ENCODE results near the gene ALOX15B. TPM values are rescaled to one million over a fixed set of nuclear protein-coding genes. Genes with fewer than 3 reads are reported as not detected.

ALOX15B gene
- total and polyA plus RNA-seq, 8 donors, result 0.05 to 4.7 (median 0.25) TPM; not detected in 1

DNA sequence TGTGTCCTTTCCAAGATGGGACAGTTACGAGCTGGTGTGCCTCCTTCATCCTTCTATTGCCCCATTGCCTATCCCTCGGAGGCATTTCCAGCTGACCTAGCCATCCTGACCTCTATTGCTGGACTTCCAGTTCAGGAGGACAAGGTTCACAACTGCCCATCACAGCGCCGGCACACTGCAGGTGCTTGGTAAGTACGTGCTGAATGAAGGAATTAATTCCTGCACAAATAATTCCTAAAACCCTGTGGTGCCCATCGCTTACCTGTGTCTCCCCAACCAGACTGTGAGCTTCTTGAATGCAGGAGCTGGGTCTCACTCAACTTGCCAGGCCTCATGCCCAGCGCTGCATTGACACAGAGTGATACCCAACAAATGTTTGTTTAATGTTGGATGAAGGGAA, 13.0 kb downstream of the ALOX15B start:
- TF ChIP-seq CTCF (IDR thresholded peaks at IDR 0.05), result no peak
- Histone ChIP-seq H3K36me3 (no peaks in the 10 kb centered on the region), H3K4me1 (peaks cover 0 to 3% (median 0%) of the 10 kb centered on the region in 3 donors), H3K9me3 (no peaks in the 10 kb centered on the region), H3K27ac (no peak overlapping the region), H3K27me3 (no peaks in the 10 kb centered on the region), H3K4me3 (no peak overlapping the region)
- FAIRE-seq, result no peak
- intact Hi-C loops (cut with DNase I), result loop anchor here in 1 of 3 donors (10.0 kb wide), 1 partner anchor 47 kb away; the partner anchor contains the start of gene GUCY2D
- no peak for ATAC-seq
- no peak for DNase-seq
- 72 to 83% methylated on average over 7 of the region's 7 CpGs for WGBS, 2 donors

DNA sequence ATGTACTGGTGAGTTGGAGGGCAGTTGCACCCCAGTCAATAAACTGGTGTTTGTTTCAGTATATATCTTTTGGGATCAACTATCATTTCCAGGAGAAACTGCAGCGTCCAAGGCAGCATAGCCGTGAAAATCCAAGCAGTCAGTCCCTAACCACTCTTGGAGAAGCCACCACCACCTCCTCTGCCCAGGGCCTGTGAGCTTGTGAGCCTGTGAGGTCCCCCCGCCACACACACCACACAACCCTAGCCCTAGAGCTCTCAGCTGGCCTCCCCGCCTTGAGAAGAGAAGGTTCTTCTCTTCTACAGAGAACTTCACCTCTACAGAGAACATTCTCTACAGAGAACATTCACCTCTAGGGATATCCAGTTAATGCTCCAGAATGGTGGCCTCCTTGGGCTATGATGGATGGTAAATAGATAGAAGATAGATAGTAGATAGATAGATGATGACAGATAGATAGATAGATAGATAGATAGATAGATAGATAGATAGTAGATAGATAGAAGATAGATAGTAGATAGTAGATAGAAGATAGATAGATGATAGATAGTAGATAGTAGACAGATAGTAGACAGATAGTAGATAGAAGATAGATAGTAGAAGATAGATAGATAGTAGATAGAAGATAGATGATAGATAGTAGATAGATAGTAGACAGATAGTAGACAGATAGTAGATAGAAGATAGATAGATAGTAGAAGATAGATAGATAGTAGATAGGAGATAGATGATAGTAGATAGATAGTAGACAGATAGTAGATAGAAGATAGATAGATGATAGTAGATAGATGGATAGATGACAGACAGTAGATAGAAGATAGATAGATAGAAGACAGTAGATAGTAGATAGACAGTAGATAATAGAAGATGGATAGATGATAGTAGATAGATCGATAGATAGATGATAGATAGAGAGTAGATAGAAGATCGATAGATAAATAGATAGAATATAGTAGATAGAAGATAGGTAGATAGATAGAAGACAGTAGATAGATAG, 13.7 kb downstream of the ALOX15B start:
- intact Hi-C loops (cut with DNase I), result loop anchor here in 1 of 3 donors (10.0 kb wide), 1 partner anchor 48 kb away; the partner anchor contains the start of gene GUCY2D
- no peak for TF ChIP-seq CTCF (IDR thresholded peaks at IDR 0.05)
- ATAC-seq, result no peak
- no peaks in the 10 kb centered on the region for H3K36me3 ChIP-seq
- H3K27me3 ChIP-seq, result no peaks in the 10 kb centered on the region
- 70 to 81% methylated on average over 6 of the region's 6 CpGs for WGBS, 2 donors
- no peaks in the 10 kb centered on the region for H3K9me3 ChIP-seq
- no peak overlapping the region for H3K4me3 ChIP-seq
- H3K27ac ChIP-seq, result no peak overlapping the region
- peaks cover 0 to 7% (median 0%) of the 10 kb centered on the region in 3 donors for H3K4me1 ChIP-seq
- DNase-seq, result no peak
- no peak for FAIRE-seq

DNA sequence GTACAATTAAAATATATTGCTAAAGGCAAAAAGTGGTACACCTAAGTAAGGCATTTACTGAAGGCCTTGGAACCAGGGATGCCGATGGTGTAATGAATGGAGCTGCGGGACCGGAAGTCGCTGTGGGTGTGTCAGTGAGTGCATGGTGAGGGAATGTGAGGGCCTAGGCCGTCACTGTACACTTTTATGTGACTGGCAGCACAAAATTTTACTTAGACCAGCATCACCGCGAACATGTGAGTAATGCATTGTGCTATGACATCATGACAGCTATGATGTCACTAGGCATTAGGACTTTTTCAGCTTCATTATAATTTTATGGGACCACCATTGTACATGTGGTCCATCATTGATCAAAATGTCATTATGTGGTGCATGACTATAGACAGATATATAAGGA, 14.7 kb downstream of the ALOX15B start:
- DNase-seq (no peak), FAIRE-seq (no peak), ATAC-seq (no peak)
- Histone ChIP-seq H3K4me1 (peaks cover 0 to 13% (median 0%) of the 10 kb centered on the region in 3 donors), H3K4me3 (no peak overlapping the region), H3K9me3 (no peaks in the 10 kb centered on the region), H3K36me3 (no peaks in the 10 kb centered on the region), H3K27ac (no peak overlapping the region), H3K27me3 (no peaks in the 10 kb centered on the region)
- 90 to 96% methylated on average over 7 of the region's 7 CpGs for WGBS, 2 donors
- intact Hi-C loops (cut with DNase I), result loop anchor here in 1 of 3 donors (10.0 kb wide), 1 partner anchor 49 kb away; the partner anchor contains the start of gene GUCY2D
- TF ChIP-seq CTCF (IDR thresholded peaks at IDR 0.05), result no peak

DNA sequence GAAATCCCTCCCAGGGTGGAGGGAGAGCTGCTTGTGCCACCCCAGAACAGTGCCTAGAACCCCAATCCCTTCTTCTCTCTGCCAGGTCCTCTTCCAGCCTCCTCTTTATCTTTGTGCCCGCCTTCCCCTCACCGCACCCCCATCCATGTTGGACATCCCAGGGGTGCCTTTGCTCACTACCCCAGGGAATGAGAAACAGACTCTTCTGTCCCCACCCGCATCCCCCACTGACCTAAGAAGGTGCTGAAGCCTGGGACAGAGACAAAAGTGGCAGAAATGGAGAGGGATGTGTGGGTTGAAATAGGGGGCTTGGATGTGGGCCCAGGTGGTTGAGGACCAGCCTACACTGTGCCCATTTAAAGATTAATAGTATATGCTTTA, 17.0 kb downstream of the ALOX15B start:
- no peak overlapping the region for H3K4me3 ChIP-seq
- peak overlapping the region in 1 of 4 donors; percentile 52 for H3K27ac ChIP-seq
- no peak for FAIRE-seq
- no peak for DNase-seq
- no peak for ATAC-seq
- peaks cover 0 to 18% (median 0%) of the 10 kb centered on the region in 3 donors for H3K4me1 ChIP-seq
- H3K9me3 ChIP-seq, result no peaks in the 10 kb centered on the region
- no peaks in the 10 kb centered on the region for H3K36me3 ChIP-seq
- H3K27me3 ChIP-seq, result peaks cover 0 to 5% (median 0%) of the 10 kb centered on the region in 4 donors
- intact Hi-C loops (cut with DNase I), result loop anchor here in 1 of 3 donors (10.0 kb wide), 1 partner anchor 51 kb away; the partner anchor contains the start of gene GUCY2D
- TF ChIP-seq CTCF (IDR thresholded peaks at IDR 0.05), result no peak
- 85 to 90% methylated on average over 3 of the region's 3 CpGs for WGBS, 2 donors

Data from pancreas (tissue), 10 donors.